ENCODE measurements around the gene KIF18A. TPM values are rescaled to one million over a fixed set of nuclear protein-coding genes. Genes with fewer than 3 reads are reported as not detected.

Gene KIF18A
- total and polyA plus RNA-seq, 2 of the 8 experiments (the other 6 are each of a cell fraction or from before 2014, with no cell fraction given): 4.0 to 23.3 TPM

DNA sequence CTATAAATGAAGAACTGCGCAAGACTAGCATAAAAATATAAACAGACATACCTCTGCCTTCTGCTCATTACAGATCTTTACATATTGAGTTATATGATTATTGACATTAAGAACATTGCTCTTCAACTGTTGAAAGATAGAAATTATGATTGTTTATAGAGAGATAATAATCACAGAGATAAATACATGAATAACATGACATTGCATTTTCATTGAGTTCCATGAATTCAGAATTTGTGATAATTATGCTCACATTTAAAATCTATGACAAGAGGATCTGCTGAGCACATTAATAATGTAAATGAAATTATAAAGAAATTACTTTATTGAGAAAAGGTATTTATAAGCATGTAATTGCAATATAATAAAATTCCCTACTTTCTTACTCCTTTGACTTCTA lies 24.8 kb downstream of the KIF18A start (continued):
- TF ChIP-seq, protein P1, sequence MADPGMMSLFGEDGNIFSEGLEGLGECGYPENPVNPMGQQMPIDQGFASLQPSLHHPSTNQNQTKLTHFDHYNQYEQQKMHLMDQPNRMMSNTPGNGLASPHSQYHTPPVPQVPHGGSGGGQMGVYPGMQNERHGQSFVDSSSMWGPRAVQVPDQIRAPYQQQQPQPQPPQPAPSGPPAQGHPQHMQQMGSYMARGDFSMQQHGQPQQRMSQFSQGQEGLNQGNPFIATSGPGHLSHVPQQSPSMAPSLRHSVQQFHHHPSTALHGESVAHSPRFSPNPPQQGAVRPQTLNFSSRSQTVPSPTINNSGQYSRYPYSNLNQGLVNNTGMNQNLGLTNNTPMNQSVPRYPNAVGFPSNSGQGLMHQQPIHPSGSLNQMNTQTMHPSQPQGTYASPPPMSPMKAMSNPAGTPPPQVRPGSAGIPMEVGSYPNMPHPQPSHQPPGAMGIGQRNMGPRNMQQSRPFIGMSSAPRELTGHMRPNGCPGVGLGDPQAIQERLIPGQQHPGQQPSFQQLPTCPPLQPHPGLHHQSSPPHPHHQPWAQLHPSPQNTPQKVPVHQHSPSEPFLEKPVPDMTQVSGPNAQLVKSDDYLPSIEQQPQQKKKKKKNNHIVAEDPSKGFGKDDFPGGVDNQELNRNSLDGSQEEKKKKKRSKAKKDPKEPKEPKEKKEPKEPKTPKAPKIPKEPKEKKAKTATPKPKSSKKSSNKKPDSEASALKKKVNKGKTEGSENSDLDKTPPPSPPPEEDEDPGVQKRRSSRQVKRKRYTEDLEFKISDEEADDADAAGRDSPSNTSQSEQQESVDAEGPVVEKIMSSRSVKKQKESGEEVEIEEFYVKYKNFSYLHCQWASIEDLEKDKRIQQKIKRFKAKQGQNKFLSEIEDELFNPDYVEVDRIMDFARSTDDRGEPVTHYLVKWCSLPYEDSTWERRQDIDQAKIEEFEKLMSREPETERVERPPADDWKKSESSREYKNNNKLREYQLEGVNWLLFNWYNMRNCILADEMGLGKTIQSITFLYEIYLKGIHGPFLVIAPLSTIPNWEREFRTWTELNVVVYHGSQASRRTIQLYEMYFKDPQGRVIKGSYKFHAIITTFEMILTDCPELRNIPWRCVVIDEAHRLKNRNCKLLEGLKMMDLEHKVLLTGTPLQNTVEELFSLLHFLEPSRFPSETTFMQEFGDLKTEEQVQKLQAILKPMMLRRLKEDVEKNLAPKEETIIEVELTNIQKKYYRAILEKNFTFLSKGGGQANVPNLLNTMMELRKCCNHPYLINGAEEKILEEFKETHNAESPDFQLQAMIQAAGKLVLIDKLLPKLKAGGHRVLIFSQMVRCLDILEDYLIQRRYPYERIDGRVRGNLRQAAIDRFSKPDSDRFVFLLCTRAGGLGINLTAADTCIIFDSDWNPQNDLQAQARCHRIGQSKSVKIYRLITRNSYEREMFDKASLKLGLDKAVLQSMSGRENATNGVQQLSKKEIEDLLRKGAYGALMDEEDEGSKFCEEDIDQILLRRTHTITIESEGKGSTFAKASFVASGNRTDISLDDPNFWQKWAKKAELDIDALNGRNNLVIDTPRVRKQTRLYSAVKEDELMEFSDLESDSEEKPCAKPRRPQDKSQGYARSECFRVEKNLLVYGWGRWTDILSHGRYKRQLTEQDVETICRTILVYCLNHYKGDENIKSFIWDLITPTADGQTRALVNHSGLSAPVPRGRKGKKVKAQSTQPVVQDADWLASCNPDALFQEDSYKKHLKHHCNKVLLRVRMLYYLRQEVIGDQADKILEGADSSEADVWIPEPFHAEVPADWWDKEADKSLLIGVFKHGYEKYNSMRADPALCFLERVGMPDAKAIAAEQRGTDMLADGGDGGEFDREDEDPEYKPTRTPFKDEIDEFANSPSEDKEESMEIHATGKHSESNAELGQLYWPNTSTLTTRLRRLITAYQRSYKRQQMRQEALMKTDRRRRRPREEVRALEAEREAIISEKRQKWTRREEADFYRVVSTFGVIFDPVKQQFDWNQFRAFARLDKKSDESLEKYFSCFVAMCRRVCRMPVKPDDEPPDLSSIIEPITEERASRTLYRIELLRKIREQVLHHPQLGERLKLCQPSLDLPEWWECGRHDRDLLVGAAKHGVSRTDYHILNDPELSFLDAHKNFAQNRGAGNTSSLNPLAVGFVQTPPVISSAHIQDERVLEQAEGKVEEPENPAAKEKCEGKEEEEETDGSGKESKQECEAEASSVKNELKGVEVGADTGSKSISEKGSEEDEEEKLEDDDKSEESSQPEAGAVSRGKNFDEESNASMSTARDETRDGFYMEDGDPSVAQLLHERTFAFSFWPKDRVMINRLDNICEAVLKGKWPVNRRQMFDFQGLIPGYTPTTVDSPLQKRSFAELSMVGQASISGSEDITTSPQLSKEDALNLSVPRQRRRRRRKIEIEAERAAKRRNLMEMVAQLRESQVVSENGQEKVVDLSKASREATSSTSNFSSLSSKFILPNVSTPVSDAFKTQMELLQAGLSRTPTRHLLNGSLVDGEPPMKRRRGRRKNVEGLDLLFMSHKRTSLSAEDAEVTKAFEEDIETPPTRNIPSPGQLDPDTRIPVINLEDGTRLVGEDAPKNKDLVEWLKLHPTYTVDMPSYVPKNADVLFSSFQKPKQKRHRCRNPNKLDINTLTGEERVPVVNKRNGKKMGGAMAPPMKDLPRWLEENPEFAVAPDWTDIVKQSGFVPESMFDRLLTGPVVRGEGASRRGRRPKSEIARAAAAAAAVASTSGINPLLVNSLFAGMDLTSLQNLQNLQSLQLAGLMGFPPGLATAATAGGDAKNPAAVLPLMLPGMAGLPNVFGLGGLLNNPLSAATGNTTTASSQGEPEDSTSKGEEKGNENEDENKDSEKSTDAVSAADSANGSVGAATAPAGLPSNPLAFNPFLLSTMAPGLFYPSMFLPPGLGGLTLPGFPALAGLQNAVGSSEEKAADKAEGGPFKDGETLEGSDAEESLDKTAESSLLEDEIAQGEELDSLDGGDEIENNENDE (IDR thresholded peaks at IDR 0.05; ENCODE audit: insufficient replicate concordance, low read length): no peak
- TF ChIP-seq RAD21 (IDR thresholded peaks at IDR 0.05 in 1 of 2, conservative IDR thresholded peaks at IDR 0.05 in 1 of 2; ENCODE audit: low read depth in 2 of 2, low read length in 2 of 2) (no peak), EP300 (IDR thresholded peaks at IDR 0.05; ENCODE audit: borderline replicate concordance in 1 of 2, low read depth in 2 of 2, low read length in 2 of 2) (no peak)
